ENCODE measurements around the gene PRG3.

GRCh38 chr11:57340039-57340615 lies 40.8 kb downstream of the PRG3 start:
- TF ChIP-seq, protein P1, sequence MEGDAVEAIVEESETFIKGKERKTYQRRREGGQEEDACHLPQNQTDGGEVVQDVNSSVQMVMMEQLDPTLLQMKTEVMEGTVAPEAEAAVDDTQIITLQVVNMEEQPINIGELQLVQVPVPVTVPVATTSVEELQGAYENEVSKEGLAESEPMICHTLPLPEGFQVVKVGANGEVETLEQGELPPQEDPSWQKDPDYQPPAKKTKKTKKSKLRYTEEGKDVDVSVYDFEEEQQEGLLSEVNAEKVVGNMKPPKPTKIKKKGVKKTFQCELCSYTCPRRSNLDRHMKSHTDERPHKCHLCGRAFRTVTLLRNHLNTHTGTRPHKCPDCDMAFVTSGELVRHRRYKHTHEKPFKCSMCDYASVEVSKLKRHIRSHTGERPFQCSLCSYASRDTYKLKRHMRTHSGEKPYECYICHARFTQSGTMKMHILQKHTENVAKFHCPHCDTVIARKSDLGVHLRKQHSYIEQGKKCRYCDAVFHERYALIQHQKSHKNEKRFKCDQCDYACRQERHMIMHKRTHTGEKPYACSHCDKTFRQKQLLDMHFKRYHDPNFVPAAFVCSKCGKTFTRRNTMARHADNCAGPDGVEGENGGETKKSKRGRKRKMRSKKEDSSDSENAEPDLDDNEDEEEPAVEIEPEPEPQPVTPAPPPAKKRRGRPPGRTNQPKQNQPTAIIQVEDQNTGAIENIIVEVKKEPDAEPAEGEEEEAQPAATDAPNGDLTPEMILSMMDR (IDR thresholded peaks at IDR 0.05; ENCODE audit: poor library complexity): peak; percentile 33
- TF ChIP-seq EZH2 (IDR thresholded peaks at IDR 0.05; ENCODE audit: borderline replicate concordance) (no peak), EZH2phosphoT487 (IDR thresholded peaks at IDR 0.05; ENCODE audit: low read depth, severe bottlenecking, unreplicated experiment) (no peak)

Measured in hepatocyte (in vitro differentiated cells).